SK-N-DZ (cell line): ENCODE data around the gene TAF1.
"Not testable (repeated sequence)": the region's sequence is repeated elsewhere in the genome, so short reads cannot be mapped to it uniquely, and the experiment has no call there.

ENCODE experiments used
- DNase-seq: peaks from one replicate; pipeline ENCODE4 v3.0.0-alpha.2; 2015; ENCODE audit warnings: low spot score
- small RNA-seq, 2 experiments: library from RNA; depleted of rRNA; stranded (forward); fragments of <200 nt; gene quantifications; one replicate each; pipeline ENCODE3, GENCODE V24; 2014

Gene TAF1

GRCh38 chrX:71509289-71509688 is 143.1 kb downstream of the TAF1 start:
- DNase-seq, result no peak

DNA sequence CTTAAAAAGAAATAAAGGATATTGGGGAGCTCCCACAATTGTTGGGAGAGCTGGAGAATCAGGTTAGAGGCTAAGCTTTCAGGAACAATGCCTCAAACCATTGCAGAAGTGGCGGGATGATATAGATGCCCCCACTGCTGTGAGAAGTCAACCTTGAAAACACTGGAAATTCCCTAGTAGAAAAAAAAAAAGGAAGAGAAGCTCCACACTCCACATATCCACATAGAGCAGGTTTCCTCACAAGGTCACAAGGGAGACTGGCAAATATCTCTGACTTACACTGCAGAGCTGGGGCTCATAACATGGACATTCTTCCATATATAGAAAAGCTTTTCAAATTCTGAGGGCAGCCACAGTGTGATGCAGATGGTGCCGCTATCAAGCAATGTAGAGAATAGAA is 144.0 kb downstream of the TAF1 start:
- no peak for DNase-seq

DNA sequence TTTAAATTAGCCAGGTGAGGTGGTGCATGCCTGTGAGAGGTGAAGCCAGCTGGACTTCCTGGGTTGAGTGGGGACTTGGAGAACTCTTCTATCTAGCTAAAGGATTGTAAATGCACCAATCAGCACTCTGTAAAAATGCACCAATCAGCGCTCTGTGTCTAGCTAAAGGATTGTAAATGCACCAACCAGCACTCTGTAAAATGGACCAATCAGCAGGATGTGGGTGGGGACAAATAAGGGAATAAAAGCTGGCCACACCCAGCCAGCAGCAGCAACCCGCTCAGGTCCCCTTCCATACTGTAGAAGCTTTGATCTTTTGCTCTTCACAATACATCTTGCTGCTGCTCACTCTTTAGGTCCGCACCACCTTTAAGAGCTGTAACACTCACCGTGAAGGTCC is 147.6 kb downstream of the TAF1 start:
- DNase-seq, result not testable (repeated sequence)

DNA sequence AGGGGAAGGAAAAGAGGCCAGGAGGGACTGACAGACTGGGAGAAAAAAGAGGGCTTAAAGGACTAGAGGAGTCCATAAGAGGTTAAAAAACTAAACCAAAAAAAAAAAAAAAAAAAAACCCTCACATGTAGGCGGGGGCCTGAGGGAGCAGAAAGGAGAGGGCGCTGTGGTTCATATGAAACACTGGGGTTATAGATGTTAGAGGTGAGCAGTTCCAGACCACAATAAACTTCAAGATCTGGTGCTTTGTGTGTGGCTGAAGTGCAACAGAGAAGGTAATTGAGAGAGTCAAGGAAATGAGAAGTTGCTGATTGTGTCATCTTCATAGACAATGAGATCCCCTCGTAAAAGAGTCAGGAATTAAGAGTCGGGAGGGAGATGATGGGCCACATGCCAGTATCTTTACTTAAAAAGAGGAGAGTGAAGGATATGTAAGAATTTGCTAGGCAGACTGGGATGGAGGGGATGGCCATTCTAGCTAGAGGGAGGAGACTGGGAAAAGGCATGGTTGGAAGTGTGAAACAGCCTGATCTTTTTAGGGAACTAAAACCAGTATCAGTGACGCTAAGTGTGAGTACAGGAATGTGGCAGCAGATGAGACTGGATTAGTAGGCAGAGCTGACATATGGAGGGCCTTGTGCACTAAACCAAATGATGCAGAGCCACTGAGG is 148.3 kb downstream of the TAF1 start:
- no peak for DNase-seq

- no peak for DNase-seq
These were observed 148.9 kb downstream of the TAF1 start for GRCh38 chrX:71515038-71515396.

Small RNAs within 50 kb of the gene (small RNA-seq; reads per million reads assigned to genes)
- gene AL590762.4, result 0 reads per million in 2 experiments
- 0 reads per million in 2 experiments for gene RF00019
